ENCODE results near the gene CREB3L2.

CREB3L2 gene

DNA sequence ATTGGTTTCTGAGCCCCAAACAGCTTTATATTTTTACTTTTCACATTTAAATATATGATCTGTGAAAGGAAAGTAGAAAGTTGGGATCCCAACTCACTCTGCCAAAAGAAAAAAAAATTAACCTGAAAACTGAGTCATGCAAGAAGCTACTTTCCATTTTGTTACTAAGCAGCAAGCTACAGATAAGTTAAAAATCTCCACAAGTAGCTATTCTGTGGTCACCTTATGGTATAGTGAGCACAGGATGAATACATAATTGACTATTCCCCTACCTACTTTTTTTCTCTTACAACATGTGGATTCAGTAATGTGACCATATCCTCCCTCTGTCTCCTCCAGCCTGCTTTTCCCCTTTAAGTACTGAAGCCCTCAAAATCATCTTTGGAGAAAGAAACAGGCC lies 30.3 kb upstream of the CREB3L2 start:
- no peak for TF ChIP-seq ZFX (IDR thresholded peaks at IDR 0.05)
- TF ChIP-seq, protein P1, sequence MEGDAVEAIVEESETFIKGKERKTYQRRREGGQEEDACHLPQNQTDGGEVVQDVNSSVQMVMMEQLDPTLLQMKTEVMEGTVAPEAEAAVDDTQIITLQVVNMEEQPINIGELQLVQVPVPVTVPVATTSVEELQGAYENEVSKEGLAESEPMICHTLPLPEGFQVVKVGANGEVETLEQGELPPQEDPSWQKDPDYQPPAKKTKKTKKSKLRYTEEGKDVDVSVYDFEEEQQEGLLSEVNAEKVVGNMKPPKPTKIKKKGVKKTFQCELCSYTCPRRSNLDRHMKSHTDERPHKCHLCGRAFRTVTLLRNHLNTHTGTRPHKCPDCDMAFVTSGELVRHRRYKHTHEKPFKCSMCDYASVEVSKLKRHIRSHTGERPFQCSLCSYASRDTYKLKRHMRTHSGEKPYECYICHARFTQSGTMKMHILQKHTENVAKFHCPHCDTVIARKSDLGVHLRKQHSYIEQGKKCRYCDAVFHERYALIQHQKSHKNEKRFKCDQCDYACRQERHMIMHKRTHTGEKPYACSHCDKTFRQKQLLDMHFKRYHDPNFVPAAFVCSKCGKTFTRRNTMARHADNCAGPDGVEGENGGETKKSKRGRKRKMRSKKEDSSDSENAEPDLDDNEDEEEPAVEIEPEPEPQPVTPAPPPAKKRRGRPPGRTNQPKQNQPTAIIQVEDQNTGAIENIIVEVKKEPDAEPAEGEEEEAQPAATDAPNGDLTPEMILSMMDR (conservative IDR thresholded peaks at IDR 0.05): no peak

GRCh38 chr7:138030679-138031351 lies 28.9 kb upstream of the CREB3L2 start:
- H3K27ac ChIP-seq: no peak overlapping the region
- no peak for TF ChIP-seq ZFX (IDR thresholded peaks at IDR 0.05)
- TF ChIP-seq, protein P1 (conservative IDR thresholded peaks at IDR 0.05): no peak

More for the DNA sequence above, 30.3 kb upstream of the CREB3L2 start:
- no peak overlapping the region for H3K27ac ChIP-seq

GRCh38 chr7:138029941-138030340 lies 28.1 kb upstream of the CREB3L2 start:
- no peak overlapping the region for H3K27ac ChIP-seq
- TF ChIP-seq, protein P1 (conservative IDR thresholded peaks at IDR 0.05): no peak
- TF ChIP-seq ZFX (IDR thresholded peaks at IDR 0.05): no peak

DNA sequence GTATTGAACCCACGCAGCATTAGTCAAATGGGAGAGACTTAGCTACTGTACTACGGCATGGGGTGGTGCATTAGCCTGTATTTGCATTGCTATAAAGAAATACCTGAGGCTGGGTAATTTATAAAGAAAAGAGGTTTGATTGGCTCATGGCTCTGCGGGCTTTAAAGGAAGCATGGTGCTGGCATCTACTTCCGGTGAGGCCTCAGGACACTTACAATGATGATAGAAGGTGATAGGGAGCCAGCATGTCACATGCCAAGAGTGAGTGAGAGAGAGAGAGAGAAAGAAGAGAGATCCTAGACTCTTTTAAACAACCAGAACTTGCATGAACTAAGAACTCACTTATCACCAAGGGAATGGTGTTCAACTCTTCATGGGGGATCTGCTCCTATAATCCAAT lies 27.2 kb upstream of the CREB3L2 start:
- no peak overlapping the region for H3K27ac ChIP-seq
- TF ChIP-seq, protein P1 (conservative IDR thresholded peaks at IDR 0.05): no peak
- TF ChIP-seq ZFX (IDR thresholded peaks at IDR 0.05): no peak

GRCh38 chr7:138027100-138027499 lies 25.2 kb upstream of the CREB3L2 start:
- H3K27ac ChIP-seq: no peak overlapping the region
- no peak for TF ChIP-seq ZFX (IDR thresholded peaks at IDR 0.05)
- TF ChIP-seq, protein P1 (conservative IDR thresholded peaks at IDR 0.05): no peak

GRCh38 chr7:138025215-138026186 lies 23.6 kb upstream of the CREB3L2 start:
- no peak for TF ChIP-seq ZFX (IDR thresholded peaks at IDR 0.05)
- TF ChIP-seq, protein P1 (conservative IDR thresholded peaks at IDR 0.05): no peak
- H3K27ac ChIP-seq: no peak overlapping the region

DNA sequence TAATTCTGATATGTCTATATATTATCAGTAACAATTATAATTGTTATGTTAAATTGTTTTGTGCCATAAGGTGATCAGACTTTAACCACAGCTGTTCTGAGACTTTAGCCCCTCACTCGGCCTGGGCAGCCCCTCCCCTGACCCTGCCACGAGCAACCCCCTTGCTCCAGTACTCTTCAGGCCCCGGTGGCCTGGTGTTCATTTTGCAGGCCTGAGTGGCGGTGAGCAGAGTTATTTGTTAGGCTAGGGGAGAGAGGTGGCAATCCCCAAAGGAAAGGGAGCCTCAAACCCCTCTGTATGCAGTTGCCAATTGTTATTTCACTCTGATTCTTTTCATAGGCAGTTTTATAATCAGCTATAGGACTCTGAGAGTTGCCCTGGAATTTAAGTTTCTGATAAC lies 22.9 kb upstream of the CREB3L2 start:
- TF ChIP-seq, protein P1 (conservative IDR thresholded peaks at IDR 0.05): no peak
- TF ChIP-seq ZFX (IDR thresholded peaks at IDR 0.05): no peak
- no peak overlapping the region for H3K27ac ChIP-seq
